HEK293 (cell line): ENCODE data around the gene SEC24B.

Source experiments
- FEZF1 ChIP-seq: fragments of 450-650 bp; formaldehyde crosslinking; IDR thresholded peaks from 2 replicates; pipeline ENCODE4 v1.5.1; 2016; ENCODE audit warnings: missing biosample characterization, missing genetic modification characterization
- GLIS2 ChIP-seq: fragments of 450-650 bp; formaldehyde crosslinking; IDR thresholded peaks from 2 replicates; pipeline ENCODE4 v1.5.1; 2016; ENCODE audit warnings: missing biosample characterization, missing genetic modification characterization
- IKZF3 ChIP-seq: fragments of 450-650 bp; IDR thresholded peaks from 2 replicates; pipeline ENCODE4 v1.5.0; 2018; ENCODE audit warnings: missing biosample characterization, mild to moderate bottlenecking, missing genetic modification characterization, moderate library complexity
- MZF1 ChIP-seq: fragments of 450-650 bp; formaldehyde crosslinking; IDR thresholded peaks from 2 replicates; pipeline ENCODE4 v1.5.1; 2017; ENCODE audit warnings: missing biosample characterization, missing genetic modification characterization, borderline replicate concordance
- OSR2 ChIP-seq: fragments of 450-650 bp; formaldehyde crosslinking; IDR thresholded peaks from 2 replicates; pipeline ENCODE4 v1.5.1; 2016; ENCODE audit warnings: missing biosample characterization, missing genetic modification characterization
- PRDM1 ChIP-seq: fragments of 450-650 bp; formaldehyde crosslinking; IDR thresholded peaks from 2 replicates; pipeline ENCODE4; 2016; ENCODE audit warnings: missing biosample characterization, missing genetic modification characterization
- SCRT1 ChIP-seq: fragments of 450-650 bp; formaldehyde crosslinking; IDR thresholded peaks from 2 replicates; pipeline ENCODE4 v1.5.1; 2016; ENCODE audit warnings: missing biosample characterization, missing genetic modification characterization, borderline replicate concordance
- ZBTB17 ChIP-seq: fragments of 450-650 bp; formaldehyde crosslinking; IDR thresholded peaks from 2 replicates; pipeline ENCODE4 v1.5.1; 2016; ENCODE audit warnings: missing biosample characterization, missing genetic modification characterization
- ZBTB20 ChIP-seq: fragments of 450-650 bp; formaldehyde crosslinking; IDR thresholded peaks from 2 replicates; pipeline ENCODE4 v1.5.1; 2016; ENCODE audit warnings: missing biosample characterization, missing genetic modification characterization
- ZBTB26 ChIP-seq: fragments of 450-650 bp; formaldehyde crosslinking; optimal IDR thresholded peaks from 2 replicates; pipeline ENCODE3; 2016; ENCODE audit warnings: missing biosample characterization, mild to moderate bottlenecking, missing genetic modification characterization
- ZNF121 ChIP-seq: fragments of 450-650 bp; formaldehyde crosslinking; IDR thresholded peaks from 2 replicates; pipeline ENCODE4 v1.5.1; 2016; ENCODE audit warnings: missing biosample characterization, missing genetic modification characterization
- ZNF248 ChIP-seq: fragments of 450-650 bp; formaldehyde crosslinking; IDR thresholded peaks from 2 replicates; pipeline ENCODE4 v1.5.1; 2017; ENCODE audit warnings: missing biosample characterization, missing genetic modification characterization
- ZNF341 ChIP-seq: fragments of 450-650 bp; formaldehyde crosslinking; IDR thresholded peaks from 2 replicates; pipeline ENCODE4; 2016; ENCODE audit warnings: low read depth, missing biosample characterization, missing genetic modification characterization
- ZNF362 ChIP-seq: fragments of 450-650 bp; formaldehyde crosslinking; IDR thresholded peaks from 2 replicates; pipeline ENCODE4 v1.5.1; 2016; ENCODE audit warnings: missing biosample characterization, missing genetic modification characterization
- ZNF366 ChIP-seq: fragments of 450-650 bp; formaldehyde crosslinking; conservative IDR thresholded peaks from 2 replicates; pipeline ENCODE4 v1.5.1; 2016; ENCODE audit warnings: missing biosample characterization, missing genetic modification characterization
- ZNF394 ChIP-seq: fragments of 450-650 bp; formaldehyde crosslinking; IDR thresholded peaks from 2 replicates; pipeline ENCODE4 v1.5.1; 2016; ENCODE audit warnings: missing biosample characterization, missing genetic modification characterization, mild to moderate bottlenecking, moderate library complexity, borderline replicate concordance
- ZNF600 ChIP-seq: fragments of 450-650 bp; formaldehyde crosslinking; IDR thresholded peaks from 2 replicates; pipeline ENCODE4 v1.5.1; 2016; ENCODE audit warnings: missing biosample characterization, missing genetic modification characterization
- ZNF837 ChIP-seq: fragments of 450-650 bp; formaldehyde crosslinking; IDR thresholded peaks from 2 replicates; pipeline ENCODE4 v1.5.1; 2016; ENCODE audit warnings: missing biosample characterization, missing genetic modification characterization
- TF ChIP-seq, protein P1 (sequence below): fragments of 450-650 bp; formaldehyde crosslinking; IDR thresholded peaks from 2 replicates; pipeline ENCODE4 v1.5.1; 2016; ENCODE audit warnings: missing biosample characterization, missing genetic modification characterization
- TF ChIP-seq, protein P2 (sequence below): fragments of 450-650 bp; formaldehyde crosslinking; IDR thresholded peaks from 2 replicates; pipeline ENCODE4 v1.5.1; 2017; ENCODE audit warnings: missing biosample characterization, missing genetic modification characterization
- TF ChIP-seq, protein P3 (sequence below): fragments of 450-650 bp; formaldehyde crosslinking; conservative IDR thresholded peaks from 2 replicates; pipeline ENCODE4 v1.5.1; 2016; ENCODE audit warnings: low read depth, missing biosample characterization, missing genetic modification characterization
- TF ChIP-seq, protein P4 (sequence below): fragments of 450-650 bp; IDR thresholded peaks from 2 replicates; pipeline ENCODE4 v1.5.1; 2018; ENCODE audit warnings: missing biosample characterization, mild to moderate bottlenecking, missing genetic modification characterization
- TF ChIP-seq, protein P5 (sequence below): fragments of 450-650 bp; formaldehyde crosslinking; IDR thresholded peaks from 2 replicates; pipeline ENCODE4 v1.5.1; 2017; ENCODE audit warnings: missing biosample characterization, missing genetic modification characterization

SEC24B gene

DNA sequence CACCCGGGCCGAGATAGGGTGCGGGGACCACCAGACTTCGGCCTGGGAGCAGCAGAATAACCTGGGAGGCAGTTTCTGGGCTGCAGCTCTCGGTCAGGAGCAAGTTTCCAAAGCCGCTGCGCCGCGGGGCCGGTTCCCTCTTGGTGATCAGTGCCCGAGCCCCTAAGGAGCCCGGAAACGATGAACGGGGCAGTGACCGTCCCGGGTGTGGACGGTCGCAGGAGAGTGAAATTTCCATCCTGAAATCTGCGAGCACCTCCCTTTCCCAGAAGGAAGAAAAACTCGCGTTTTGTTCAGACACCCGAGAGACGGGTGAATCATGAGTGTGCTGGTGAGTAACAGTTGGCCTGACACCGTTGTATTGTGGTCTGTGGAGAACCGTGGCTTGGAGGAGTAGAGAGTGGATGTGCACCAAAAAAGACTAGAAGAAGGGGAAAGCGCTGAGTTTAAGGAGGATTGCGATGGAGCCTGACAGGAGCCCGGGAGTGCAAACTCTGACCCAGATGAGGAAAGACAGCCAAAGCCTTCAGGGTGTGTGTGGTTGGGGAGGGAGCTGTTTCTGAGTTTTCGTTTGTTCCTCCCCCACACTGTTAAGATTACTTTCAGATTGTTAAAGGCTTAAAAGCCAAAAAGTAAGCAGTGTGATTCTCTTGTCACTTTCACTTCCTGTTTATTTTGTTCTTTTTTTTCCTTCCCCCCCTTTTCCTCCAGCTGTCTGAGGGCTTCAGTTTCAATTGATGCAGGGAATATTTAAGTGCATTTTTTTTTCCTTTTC, 127.3 kb downstream of the SEC24B start (continued):
- TF ChIP-seq, protein P1, sequence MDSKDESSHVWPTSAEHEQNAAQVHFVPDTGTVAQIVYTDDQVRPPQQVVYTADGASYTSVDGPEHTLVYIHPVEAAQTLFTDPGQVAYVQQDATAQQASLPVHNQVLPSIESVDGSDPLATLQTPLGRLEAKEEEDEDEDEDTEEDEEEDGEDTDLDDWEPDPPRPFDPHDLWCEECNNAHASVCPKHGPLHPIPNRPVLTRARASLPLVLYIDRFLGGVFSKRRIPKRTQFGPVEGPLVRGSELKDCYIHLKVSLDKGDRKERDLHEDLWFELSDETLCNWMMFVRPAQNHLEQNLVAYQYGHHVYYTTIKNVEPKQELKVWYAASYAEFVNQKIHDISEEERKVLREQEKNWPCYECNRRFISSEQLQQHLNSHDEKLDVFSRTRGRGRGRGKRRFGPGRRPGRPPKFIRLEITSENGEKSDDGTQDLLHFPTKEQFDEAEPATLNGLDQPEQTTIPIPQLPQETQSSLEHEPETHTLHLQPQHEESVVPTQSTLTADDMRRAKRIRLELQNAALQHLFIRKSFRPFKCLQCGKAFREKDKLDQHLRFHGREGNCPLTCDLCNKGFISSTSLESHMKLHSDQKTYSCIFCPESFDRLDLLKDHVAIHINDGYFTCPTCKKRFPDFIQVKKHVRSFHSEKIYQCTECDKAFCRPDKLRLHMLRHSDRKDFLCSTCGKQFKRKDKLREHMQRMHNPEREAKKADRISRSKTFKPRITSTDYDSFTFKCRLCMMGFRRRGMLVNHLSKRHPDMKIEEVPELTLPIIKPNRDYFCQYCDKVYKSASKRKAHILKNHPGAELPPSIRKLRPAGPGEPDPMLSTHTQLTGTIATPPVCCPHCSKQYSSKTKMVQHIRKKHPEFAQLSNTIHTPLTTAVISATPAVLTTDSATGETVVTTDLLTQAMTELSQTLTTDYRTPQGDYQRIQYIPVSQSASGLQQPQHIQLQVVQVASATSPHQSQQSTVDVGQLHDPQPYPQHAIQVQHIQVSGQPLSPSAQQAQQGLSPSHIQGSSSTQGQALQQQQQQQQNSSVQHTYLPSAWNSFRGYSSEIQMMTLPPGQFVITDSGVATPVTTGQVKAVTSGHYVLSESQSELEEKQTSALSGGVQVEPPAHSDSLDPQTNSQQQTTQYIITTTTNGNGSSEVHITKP (tag by site-specific recombination) = peak; percentile 86
- TF ChIP-seq ZBTB26 (peak; percentile 48), ZNF837 (tag by site-specific recombination) (no peak), ZNF366 (tag by site-specific recombination) (peak; percentile 50), ZBTB20 (peak; percentile 82), ZNF600 (peak; percentile 70), ZNF248 (tag by site-specific recombination) (no peak), ZNF341 (tag by site-specific recombination) (no peak), SCRT1 (tag by site-specific recombination) (no peak), ZNF394 (0 out of 2 replicates have a peak, but pooled peaks have one; percentile 45), FEZF1 (tag by site-specific recombination) (peak; percentile 67), OSR2 (0 out of 2 replicates have a peak, but pooled peaks have one; percentile 18), MZF1 (0 out of 2 replicates have a peak, but pooled peaks have one; percentile 16), ZNF121 (tag by site-specific recombination) (no peak), ZBTB17 (tag by site-specific recombination) (peak; percentile 85), IKZF3 (tag by site-specific recombination) (no peak), GLIS2 (tag by site-specific recombination) (no peak), PRDM1 (peak; percentile 95), ZNF362 (0 out of 2 replicates have a peak, but pooled peaks have one; percentile 12)
- TF ChIP-seq, protein P2, sequence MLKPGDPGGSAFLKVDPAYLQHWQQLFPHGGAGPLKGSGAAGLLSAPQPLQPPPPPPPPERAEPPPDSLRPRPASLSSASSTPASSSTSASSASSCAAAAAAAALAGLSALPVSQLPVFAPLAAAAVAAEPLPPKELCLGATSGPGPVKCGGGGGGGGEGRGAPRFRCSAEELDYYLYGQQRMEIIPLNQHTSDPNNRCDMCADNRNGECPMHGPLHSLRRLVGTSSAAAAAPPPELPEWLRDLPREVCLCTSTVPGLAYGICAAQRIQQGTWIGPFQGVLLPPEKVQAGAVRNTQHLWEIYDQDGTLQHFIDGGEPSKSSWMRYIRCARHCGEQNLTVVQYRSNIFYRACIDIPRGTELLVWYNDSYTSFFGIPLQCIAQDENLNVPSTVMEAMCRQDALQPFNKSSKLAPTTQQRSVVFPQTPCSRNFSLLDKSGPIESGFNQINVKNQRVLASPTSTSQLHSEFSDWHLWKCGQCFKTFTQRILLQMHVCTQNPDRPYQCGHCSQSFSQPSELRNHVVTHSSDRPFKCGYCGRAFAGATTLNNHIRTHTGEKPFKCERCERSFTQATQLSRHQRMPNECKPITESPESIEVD (tag by site-specific recombination) = peak; percentile 81
- TF ChIP-seq, protein P3, sequence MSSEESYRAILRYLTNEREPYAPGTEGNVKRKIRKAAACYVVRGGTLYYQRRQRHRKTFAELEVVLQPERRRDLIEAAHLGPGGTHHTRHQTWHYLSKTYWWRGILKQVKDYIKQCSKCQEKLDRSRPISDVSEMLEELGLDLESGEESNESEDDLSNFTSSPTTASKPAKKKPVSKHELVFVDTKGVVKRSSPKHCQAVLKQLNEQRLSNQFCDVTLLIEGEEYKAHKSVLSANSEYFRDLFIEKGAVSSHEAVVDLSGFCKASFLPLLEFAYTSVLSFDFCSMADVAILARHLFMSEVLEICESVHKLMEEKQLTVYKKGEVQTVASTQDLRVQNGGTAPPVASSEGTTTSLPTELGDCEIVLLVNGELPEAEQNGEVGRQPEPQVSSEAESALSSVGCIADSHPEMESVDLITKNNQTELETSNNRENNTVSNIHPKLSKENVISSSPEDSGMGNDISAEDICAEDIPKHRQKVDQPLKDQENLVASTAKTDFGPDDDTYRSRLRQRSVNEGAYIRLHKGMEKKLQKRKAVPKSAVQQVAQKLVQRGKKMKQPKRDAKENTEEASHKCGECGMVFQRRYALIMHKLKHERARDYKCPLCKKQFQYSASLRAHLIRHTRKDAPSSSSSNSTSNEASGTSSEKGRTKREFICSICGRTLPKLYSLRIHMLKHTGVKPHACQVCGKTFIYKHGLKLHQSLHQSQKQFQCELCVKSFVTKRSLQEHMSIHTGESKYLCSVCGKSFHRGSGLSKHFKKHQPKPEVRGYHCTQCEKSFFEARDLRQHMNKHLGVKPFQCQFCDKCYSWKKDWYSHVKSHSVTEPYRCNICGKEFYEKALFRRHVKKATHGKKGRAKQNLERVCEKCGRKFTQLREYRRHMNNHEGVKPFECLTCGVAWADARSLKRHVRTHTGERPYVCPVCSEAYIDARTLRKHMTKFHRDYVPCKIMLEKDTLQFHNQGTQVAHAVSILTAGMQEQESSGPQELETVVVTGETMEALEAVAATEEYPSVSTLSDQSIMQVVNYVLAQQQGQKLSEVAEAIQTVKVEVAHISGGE (tag by site-specific recombination) = peak; percentile 44; the same call in 1 of the 2 replicates
- TF ChIP-seq, protein P4, sequence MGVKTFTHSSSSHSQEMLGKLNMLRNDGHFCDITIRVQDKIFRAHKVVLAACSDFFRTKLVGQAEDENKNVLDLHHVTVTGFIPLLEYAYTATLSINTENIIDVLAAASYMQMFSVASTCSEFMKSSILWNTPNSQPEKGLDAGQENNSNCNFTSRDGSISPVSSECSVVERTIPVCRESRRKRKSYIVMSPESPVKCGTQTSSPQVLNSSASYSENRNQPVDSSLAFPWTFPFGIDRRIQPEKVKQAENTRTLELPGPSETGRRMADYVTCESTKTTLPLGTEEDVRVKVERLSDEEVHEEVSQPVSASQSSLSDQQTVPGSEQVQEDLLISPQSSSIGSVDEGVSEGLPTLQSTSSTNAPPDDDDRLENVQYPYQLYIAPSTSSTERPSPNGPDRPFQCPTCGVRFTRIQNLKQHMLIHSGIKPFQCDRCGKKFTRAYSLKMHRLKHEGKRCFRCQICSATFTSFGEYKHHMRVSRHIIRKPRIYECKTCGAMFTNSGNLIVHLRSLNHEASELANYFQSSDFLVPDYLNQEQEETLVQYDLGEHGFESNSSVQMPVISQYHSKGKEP (tag by site-specific recombination) = peak; percentile 43; the same call in 1 of the 2 replicates
- TF ChIP-seq, protein P5, sequence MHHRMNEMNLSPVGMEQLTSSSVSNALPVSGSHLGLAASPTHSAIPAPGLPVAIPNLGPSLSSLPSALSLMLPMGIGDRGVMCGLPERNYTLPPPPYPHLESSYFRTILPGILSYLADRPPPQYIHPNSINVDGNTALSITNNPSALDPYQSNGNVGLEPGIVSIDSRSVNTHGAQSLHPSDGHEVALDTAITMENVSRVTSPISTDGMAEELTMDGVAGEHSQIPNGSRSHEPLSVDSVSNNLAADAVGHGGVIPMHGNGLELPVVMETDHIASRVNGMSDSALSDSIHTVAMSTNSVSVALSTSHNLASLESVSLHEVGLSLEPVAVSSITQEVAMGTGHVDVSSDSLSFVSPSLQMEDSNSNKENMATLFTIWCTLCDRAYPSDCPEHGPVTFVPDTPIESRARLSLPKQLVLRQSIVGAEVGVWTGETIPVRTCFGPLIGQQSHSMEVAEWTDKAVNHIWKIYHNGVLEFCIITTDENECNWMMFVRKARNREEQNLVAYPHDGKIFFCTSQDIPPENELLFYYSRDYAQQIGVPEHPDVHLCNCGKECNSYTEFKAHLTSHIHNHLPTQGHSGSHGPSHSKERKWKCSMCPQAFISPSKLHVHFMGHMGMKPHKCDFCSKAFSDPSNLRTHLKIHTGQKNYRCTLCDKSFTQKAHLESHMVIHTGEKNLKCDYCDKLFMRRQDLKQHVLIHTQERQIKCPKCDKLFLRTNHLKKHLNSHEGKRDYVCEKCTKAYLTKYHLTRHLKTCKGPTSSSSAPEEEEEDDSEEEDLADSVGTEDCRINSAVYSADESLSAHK (tag by site-specific recombination) = 0 out of 2 replicates have a peak, but pooled peaks have one; percentile 33
